Esophagus squamous epithelium (tissue), 5 donors: ENCODE data around the gene IP6K1. TPM values are rescaled to one million over a fixed set of nuclear protein-coding genes. Genes with fewer than 3 reads are reported as not detected.

ENCODE experiments used
- DNase-seq: peaks from one replicate; lab custom pipeline; 2025; lab: John Stamatoyannopoulos, UW
- H3K27ac ChIP-seq, 4 donors: fragments of 200-600 bp; sonication (generic); one replicate each; pipeline ENCODE4 v1.5.1; 2016 to 2019; ENCODE audit warnings: mild to moderate bottlenecking in 1 of 4
- H3K27me3 ChIP-seq, 4 donors: fragments of 200-600 bp; sonication (generic); 1 replicate in 3 of 4; 2 replicates in 1 of 4; pipeline versions ENCODE4 v1.5.1 to v1.6.0; 2017 to 2021; ENCODE audit warnings: antibody characterized with exemption in 1 of 4
- H3K36me3 ChIP-seq, 3 donors: fragments of 200-600 bp; sonication (generic); one replicate each; pipeline ENCODE4 v1.5.1; 2016 to 2019
- H3K4me1 ChIP-seq, 3 donors: fragments of 200-600 bp; sonication (generic); one replicate each; pipeline ENCODE4 v1.5.1; 2017 to 2019
- H3K4me3 ChIP-seq, 4 donors: fragments of 200-600 bp; sonication (generic); 1 replicate in 3 of 4; 2 replicates in 1 of 4; pipeline ENCODE4 v1.5.1; 2016 to 2019; ENCODE audit warnings: mild to moderate bottlenecking in 2 of 4, moderate library complexity in 1 of 4
- H3K9me3 ChIP-seq, 3 donors: fragments of 200-600 bp; sonication (generic); one replicate each; pipeline ENCODE4 v1.5.1; 2016 to 2019
- POLR2A ChIP-seq, 4 donors: fragments of 450-650 bp; IDR thresholded peaks; one replicate each; pipeline ENCODE4 v1.6.1; 2017; ENCODE audit warnings: antibody characterized with exemption in 4 of 4, mild to moderate bottlenecking in 4 of 4, moderate library complexity in 3 of 4
- WGBS, 2 donors: methylation state at CpG; one replicate each; pipeline ENCODE4 v1.1.5; 2018; 5-methylcytosine and 5-hydroxymethylcytosine counted together
- intact Hi-C: fragments of 100-400 bp; cut with DNase I; formaldehyde crosslinking; loops from one replicate; pipeline ENCODE4 v1.15.0; 2022
- total RNA-seq, 4 donors: library from RNA; depleted of rRNA; stranded (reverse); fragments of >200 nt; gene quantifications; one replicate each; pipeline ENCODE4 v1.1.0, GENCODE V29; 2016
- TF ChIP-seq, protein P1 (sequence below), 6 experiments: fragments of 450-650 bp in 4 of 6; fragments of 200-600 bp in 2 of 6; sonication (generic) in 2 of 6; IDR thresholded peaks; one replicate each; pipeline ENCODE4 v1.5.1; 2016 to 2019; ENCODE audit warnings: antibody characterized with exemption in 6 of 6, mild to moderate bottlenecking in 4 of 6, moderate library complexity in 4 of 6
- donor health status: DM: yes; HTN: yes; CAD: no.

Gene IP6K1
- total RNA-seq, 4 donors from 2014 or later: 23.0 to 35.1 (median 28.1) TPM

DNA sequence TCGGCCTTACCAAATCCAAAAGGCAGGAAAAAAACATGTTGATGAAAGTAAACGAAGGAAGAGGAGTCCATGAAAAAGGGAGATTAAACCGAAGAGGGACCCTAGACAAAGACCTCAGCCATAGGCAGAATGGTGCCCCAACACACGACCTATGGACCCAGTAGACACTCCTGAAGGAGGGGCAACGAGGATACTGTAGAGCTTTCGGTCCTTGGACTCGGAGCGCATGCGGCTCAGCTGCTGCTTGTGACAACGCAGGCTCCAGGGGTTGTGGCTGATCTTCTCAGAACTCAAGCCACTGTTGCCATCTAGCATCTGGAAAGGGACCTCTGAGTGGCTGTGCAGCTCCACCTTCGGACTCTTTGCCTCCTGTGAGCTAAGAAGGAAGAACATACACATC lies 53.7 kb downstream of the IP6K1 start:
- no peaks in the 10 kb centered on the region for H3K4me1 ChIP-seq
- H3K27ac ChIP-seq: no peak overlapping the region
- TF ChIP-seq POLR2A (IDR thresholded peaks at IDR 0.05): no peak
- TF ChIP-seq, protein P1, sequence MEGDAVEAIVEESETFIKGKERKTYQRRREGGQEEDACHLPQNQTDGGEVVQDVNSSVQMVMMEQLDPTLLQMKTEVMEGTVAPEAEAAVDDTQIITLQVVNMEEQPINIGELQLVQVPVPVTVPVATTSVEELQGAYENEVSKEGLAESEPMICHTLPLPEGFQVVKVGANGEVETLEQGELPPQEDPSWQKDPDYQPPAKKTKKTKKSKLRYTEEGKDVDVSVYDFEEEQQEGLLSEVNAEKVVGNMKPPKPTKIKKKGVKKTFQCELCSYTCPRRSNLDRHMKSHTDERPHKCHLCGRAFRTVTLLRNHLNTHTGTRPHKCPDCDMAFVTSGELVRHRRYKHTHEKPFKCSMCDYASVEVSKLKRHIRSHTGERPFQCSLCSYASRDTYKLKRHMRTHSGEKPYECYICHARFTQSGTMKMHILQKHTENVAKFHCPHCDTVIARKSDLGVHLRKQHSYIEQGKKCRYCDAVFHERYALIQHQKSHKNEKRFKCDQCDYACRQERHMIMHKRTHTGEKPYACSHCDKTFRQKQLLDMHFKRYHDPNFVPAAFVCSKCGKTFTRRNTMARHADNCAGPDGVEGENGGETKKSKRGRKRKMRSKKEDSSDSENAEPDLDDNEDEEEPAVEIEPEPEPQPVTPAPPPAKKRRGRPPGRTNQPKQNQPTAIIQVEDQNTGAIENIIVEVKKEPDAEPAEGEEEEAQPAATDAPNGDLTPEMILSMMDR (IDR thresholded peaks at IDR 0.05): no peak
- DNase-seq: no peak
- H3K27me3 ChIP-seq: no peaks in the 10 kb centered on the region
- 85 to 95% methylated on average over 9 to 11 of the region's 11 CpGs for WGBS, 2 donors
- H3K36me3 ChIP-seq: peaks cover 5 to 97% (median 38%) of the 10 kb centered on the region in 3 donors
- intact Hi-C loops: no loop called here
- no peaks in the 10 kb centered on the region for H3K9me3 ChIP-seq
- H3K4me3 ChIP-seq: no peak overlapping the region

DNA sequence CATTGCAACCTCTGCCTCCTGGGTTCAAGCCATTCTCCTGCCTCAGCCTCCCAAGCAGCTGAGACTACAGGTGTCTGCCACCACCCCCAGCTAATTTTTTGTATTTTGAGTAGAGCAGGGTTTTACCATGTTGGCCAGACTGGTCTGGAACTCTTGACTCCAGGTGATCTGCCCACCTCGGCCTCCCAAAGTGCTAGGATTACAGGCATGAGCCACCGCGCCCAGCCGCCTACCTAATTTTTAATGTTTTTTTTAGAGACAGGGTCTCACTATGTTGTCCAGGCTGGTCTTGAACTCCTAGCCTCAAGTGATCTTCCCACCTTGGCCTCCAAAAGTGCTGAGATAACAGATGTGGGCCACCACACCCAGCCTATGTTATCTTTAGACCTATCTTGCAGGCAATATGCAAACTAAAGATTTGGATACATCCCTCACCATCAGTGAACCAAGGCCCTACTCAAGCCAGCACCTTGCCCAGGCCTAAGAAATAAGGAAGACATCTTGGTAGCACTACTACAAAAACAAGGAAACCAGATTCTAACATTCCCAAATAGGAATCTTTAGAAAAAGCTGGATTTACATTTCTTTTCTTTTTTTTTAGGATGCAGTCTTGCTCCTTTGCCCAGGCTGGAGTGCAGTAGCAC lies 56.3 kb downstream of the IP6K1 start:
- Histone ChIP-seq H3K9me3 (no peaks in the 10 kb centered on the region), H3K27ac (no peak overlapping the region), H3K4me1 (peaks cover 0 to 12% (median 0%) of the 10 kb centered on the region in 3 donors), H3K4me3 (no peak overlapping the region), H3K36me3 (peaks cover 18 to 97% (median 36%) of the 10 kb centered on the region in 3 donors), H3K27me3 (no peaks in the 10 kb centered on the region)
- TF ChIP-seq, protein P1 (IDR thresholded peaks at IDR 0.05): no peak
- TF ChIP-seq POLR2A (IDR thresholded peaks at IDR 0.05): no peak
- intact Hi-C loops: no loop called here
- 100% methylated on average over 3 to 4 of the region's 4 CpGs for WGBS, 2 donors
- DNase-seq: no peak

GRCh38 chr3:49727924-49728361 lies 58.4 kb downstream of the IP6K1 start:
- DNase-seq: no peak
- Histone ChIP-seq H3K4me1 (peaks cover 8 to 27% (median 9%) of the 10 kb centered on the region in 3 donors), H3K27ac (no peak overlapping the region), H3K9me3 (no peaks in the 10 kb centered on the region), H3K36me3 (peaks cover 18 to 80% (median 34%) of the 10 kb centered on the region in 3 donors), H3K4me3 (no peak overlapping the region), H3K27me3 (no peaks in the 10 kb centered on the region)
- TF ChIP-seq, protein P1 (IDR thresholded peaks at IDR 0.05): no peak
- no peak for TF ChIP-seq POLR2A (IDR thresholded peaks at IDR 0.05)
- 93 to 100% methylated on average over 1 to 15 of the region's 15 CpGs for WGBS, 2 donors
- intact Hi-C loops: no loop called here

GRCh38 chr3:49727154-49727923 lies 59.0 kb downstream of the IP6K1 start:
- Histone ChIP-seq H3K4me3 (no peak overlapping the region), H3K36me3 (peaks cover 18 to 78% (median 28%) of the 10 kb centered on the region in 3 donors), H3K4me1 (peaks cover 14 to 33% (median 15%) of the 10 kb centered on the region in 3 donors), H3K9me3 (no peaks in the 10 kb centered on the region), H3K27ac (no peak overlapping the region), H3K27me3 (no peaks in the 10 kb centered on the region)
- whole genome bisulfite sequencing, 2 donors: 78 to 100% methylated on average over 5 to 7 of the region's 19 CpGs
- TF ChIP-seq, protein P1 (IDR thresholded peaks at IDR 0.05): no peak
- no peak for TF ChIP-seq POLR2A (IDR thresholded peaks at IDR 0.05)
- intact Hi-C loops: no loop called here
- DNase-seq: no peak
